Measurements from ENCODE around the gene PPFIBP2.

GRCh38 chr11:7531011-7531410 lies 17.2 kb downstream of the PPFIBP2 start:
- TF ChIP-seq CTCF (tag by site-specific recombination; IDR thresholded peaks at IDR 0.05) (no peak), BCL11B (tag by site-specific recombination; IDR thresholded peaks at IDR 0.05; ENCODE audit: low read depth) (no peak), ZNF350 (tag by site-specific recombination; IDR thresholded peaks at IDR 0.05) (no peak), ZBTB26 (tag by site-specific recombination; optimal IDR thresholded peaks at IDR 0.05) (no peak), ZBTB1 (tag by site-specific recombination; IDR thresholded peaks at IDR 0.05) (no peak), ZNF791 (tag by site-specific recombination; IDR thresholded peaks at IDR 0.05) (no peak), HOXC10 (CRISPR knock-in tag; IDR thresholded peaks at IDR 0.05) (no peak), ZNF266 (tag by site-specific recombination; IDR thresholded peaks at IDR 0.05; ENCODE audit: low read depth) (no peak), ZFP41 (tag by site-specific recombination; IDR thresholded peaks at IDR 0.05; ENCODE audit: borderline replicate concordance) (no peak), ZFP3 (tag by site-specific recombination; IDR thresholded peaks at IDR 0.05; ENCODE audit: low read depth) (no peak)

Measured in HEK293 (cell line).